GM12891 (cell line): ENCODE data around the gene SYVN1.
A peak's percentile ranks its signal among the peaks of the same experiment; 100 is the strongest.

Source experiments
- POLR2A ChIP-seq: IDR thresholded peaks from 2 replicates; pipeline ENCODE4 v1.6.1; 2011; ENCODE audit warnings: low read depth, low read length, control low read depth
- POLR2AphosphoS5 ChIP-seq: IDR thresholded peaks from 2 replicates; pipeline ENCODE4 v1.6.1; 2011; ENCODE audit warnings: low read depth, low read length, control low read depth
- SPI1 ChIP-seq: IDR thresholded peaks from 2 replicates; pipeline ENCODE4 v1.6.1; 2011; ENCODE audit warnings: low read depth, low read length, control low read depth
- TAF1 ChIP-seq: IDR thresholded peaks from 2 replicates; pipeline ENCODE4 v1.6.1; 2011; ENCODE audit warnings: low read depth, low read length, control low read depth

DNA sequence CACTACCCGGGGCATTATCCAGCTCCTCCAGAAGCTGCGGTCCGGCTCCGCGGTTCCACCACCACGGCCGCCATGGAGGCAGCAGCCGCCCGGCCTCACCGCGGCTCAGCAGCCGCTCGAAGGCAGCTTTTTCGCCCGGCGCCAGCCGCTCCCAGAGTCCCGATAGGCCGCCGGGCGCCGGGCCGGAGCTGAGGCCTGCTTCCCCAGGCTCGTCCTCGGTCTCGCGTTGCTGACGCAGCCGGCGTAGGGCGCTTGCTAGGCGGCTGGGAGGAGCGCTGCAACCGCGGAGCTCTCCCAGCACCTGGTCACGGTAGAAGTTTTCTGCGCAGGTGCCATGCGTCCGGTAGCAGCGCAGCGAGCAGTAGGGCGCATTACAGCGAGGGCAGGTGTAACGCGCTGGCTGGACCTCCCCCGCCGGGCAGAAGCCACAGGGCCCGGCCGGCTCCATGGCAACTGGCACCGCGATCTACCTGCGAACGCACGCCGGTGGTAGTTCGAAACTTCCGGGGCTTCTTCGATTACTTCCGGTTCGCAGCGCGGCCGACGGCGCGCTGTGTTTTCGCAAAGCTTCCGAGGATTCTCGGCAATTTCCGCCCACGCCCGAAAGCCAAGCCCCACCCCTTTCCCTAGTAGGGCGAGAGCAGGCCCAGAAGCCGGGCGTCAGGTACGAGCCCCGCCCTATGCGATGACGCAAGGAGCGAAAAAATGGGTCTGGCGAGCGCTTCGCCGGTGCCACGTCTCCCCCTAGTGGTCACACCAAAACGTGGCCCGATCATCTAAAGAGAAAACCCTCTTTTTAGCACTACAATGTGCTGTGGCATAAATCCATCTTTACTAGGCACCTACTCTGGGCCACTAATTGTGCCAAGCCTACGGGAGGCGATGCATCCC is 16.9 kb downstream of the SYVN1 start, which contains the start of gene ZNHIT2:
- TF ChIP-seq POLR2AphosphoS5 (peak; percentile 96), POLR2A (peak; percentile 95), SPI1 (no peak), TAF1 (peak; percentile 60)
